Transverse colon (tissue), 4 donors: ENCODE measurements around the gene INCA1. TPM values are rescaled to one million over a fixed set of nuclear protein-coding genes. Genes with fewer than 3 reads are reported as not detected.
A peak's percentile ranks its signal among the peaks of the same experiment; 100 is the strongest.

Experiments
- DNase-seq: peaks from one replicate; pipeline ENCODE4 v3.0.0-alpha.2; 2019
- H3K27ac ChIP-seq, 4 donors: fragments of 200-600 bp; sonication (generic); 2 replicates each; pipeline ENCODE4 v1.5.1; 2016 to 2018; ENCODE audit warnings: inconsistent platforms in 4 of 4
- H3K27me3 ChIP-seq: fragments of 200-600 bp; sonication (generic); 2 replicates; pipeline ENCODE4 v1.5.1; 2017; ENCODE audit warnings: inconsistent platforms
- H3K36me3 ChIP-seq, 4 donors: fragments of 200-600 bp; sonication (generic); 2 replicates each; pipeline ENCODE4 v1.5.1; 2017 to 2019; ENCODE audit warnings: inconsistent platforms in 4 of 4
- H3K4me1 ChIP-seq, 4 donors: fragments of 200-600 bp; sonication (generic); 2 replicates each; pipeline ENCODE4 v1.5.1; 2017 to 2020; ENCODE audit warnings: inconsistent platforms in 4 of 4
- H3K4me3 ChIP-seq, 4 donors: fragments of 200-600 bp; sonication (generic); 1 replicate in 1 of 4; 2 replicates in 3 of 4; pipeline versions ENCODE4 v1.5.1 to v1.6.1; 2017 to 2019; ENCODE audit warnings: inconsistent platforms in 4 of 4
- H3K9me3 ChIP-seq, 2 donors: fragments of 200-600 bp; sonication (generic); 2 replicates each; pipeline ENCODE4 v1.5.1; 2017 to 2019; ENCODE audit warnings: inconsistent platforms in 2 of 2
- EP300 ChIP-seq: sonication (generic); formaldehyde crosslinking; IDR thresholded peaks from one replicate; pipeline ENCODE4 v1.6.1; 2017; ENCODE audit warnings: antibody characterized with exemption, low read depth
- POLR2A ChIP-seq: fragments of 450-650 bp; IDR thresholded peaks from one replicate; pipeline ENCODE4 v1.6.1; 2016; ENCODE audit warnings: antibody characterized with exemption, mild to moderate bottlenecking, moderate library complexity
- POLR2AphosphoS5 ChIP-seq, 3 donors: sonication (generic); formaldehyde crosslinking; IDR thresholded peaks; one replicate each; pipeline ENCODE4 v1.6.1; 2016; ENCODE audit warnings: antibody characterized with exemption in 3 of 3
- WGBS, 2 donors: methylation state at CpG; one replicate each; pipeline ENCODE4 v1.1.5; 2018; ENCODE audit warnings: low coverage in 1 of 2; 5-methylcytosine and 5-hydroxymethylcytosine counted together
- in situ Hi-C, 4 donors: fragments of 200-750 bp; cut with MboI; loops; one replicate each; pipeline versions ENCODE4 v1.15.0 to v1.15.1; 2017; ENCODE audit warnings: low sequenced_read_pairs in 3 of 4, low pct_ligation_motif_present in 1 of 4, low pct_unique_long_range_greater_than_20kb in 1 of 4
- intact Hi-C: fragments of 100-400 bp; cut with DNase I; formaldehyde crosslinking; loops from one replicate; pipeline ENCODE4 v1.15.1; 2023; ENCODE audit warnings: low total_unique reads
- total RNA-seq, 4 donors: library from RNA; depleted of rRNA; stranded (reverse); fragments of >200 nt; gene quantifications; one replicate each; pipeline ENCODE4 v1.1.0, GENCODE V29; 2016
- TF ChIP-seq, protein P1 (sequence below), 5 experiments: fragments of 200-600 bp in 3 of 5; fragments of 450-650 bp in 2 of 5; sonication (generic) in 3 of 5; IDR thresholded peaks; 1 replicate in 2 of 5; 2 replicates in 3 of 5; pipeline ENCODE4 v1.5.1; 2016 to 2017; ENCODE audit warnings: antibody characterized with exemption in 5 of 5, inconsistent platforms in 3 of 5, mild to moderate bottlenecking in 2 of 5, moderate library complexity in 1 of 5

Gene INCA1
- total RNA-seq, 4 donors from 2014 or later: 1.8 to 2.2 TPM; not detected in 2

DNA sequence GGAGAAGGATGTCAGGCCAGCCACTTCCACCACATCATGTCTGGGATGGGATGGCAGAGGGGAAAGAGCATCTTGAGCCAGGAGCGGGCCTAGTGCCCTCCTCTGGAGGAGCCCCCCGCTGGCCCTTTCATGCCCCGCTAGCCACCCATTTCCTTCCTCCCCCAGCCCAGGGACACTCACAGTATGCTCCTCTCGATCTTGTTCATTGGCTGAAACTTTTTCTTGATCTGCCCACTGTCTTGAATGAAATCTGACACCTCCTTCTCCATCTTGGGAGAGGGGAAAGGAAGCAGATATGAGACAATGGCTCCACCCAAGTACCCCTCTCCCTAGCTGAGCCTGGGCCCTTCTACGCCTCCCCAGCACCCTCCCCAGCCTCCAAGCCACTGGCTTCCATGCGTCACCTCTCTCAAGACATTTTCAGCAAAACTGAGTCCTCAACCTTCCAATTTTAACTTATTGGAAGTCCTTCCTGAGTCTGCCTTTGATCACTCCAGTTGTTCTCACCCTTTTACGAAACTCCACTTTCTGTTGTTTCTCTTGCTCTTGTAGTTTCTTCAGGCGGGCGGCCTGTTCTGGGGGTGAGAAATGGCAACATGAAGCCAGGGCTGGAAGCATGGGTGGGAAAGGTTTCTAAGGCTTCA is 36.9 kb downstream of the INCA1 start:
- no peaks in the 10 kb centered on the region for H3K9me3 ChIP-seq
- WGBS, 2 donors: 92 to 96% methylated on average over 4 to 9 of the region's 9 CpGs
- peaks cover 0 to 7% (median 3%) of the 10 kb centered on the region in 4 donors for H3K36me3 ChIP-seq
- in situ Hi-C loops (no loop called here), intact Hi-C loops (no loop called here)
- no peak for DNase-seq
- peaks cover 0 to 10% (median 3%) of the 10 kb centered on the region in 4 donors for H3K4me1 ChIP-seq
- TF ChIP-seq, protein P1, sequence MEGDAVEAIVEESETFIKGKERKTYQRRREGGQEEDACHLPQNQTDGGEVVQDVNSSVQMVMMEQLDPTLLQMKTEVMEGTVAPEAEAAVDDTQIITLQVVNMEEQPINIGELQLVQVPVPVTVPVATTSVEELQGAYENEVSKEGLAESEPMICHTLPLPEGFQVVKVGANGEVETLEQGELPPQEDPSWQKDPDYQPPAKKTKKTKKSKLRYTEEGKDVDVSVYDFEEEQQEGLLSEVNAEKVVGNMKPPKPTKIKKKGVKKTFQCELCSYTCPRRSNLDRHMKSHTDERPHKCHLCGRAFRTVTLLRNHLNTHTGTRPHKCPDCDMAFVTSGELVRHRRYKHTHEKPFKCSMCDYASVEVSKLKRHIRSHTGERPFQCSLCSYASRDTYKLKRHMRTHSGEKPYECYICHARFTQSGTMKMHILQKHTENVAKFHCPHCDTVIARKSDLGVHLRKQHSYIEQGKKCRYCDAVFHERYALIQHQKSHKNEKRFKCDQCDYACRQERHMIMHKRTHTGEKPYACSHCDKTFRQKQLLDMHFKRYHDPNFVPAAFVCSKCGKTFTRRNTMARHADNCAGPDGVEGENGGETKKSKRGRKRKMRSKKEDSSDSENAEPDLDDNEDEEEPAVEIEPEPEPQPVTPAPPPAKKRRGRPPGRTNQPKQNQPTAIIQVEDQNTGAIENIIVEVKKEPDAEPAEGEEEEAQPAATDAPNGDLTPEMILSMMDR (IDR thresholded peaks at IDR 0.05): no peak
- TF ChIP-seq POLR2AphosphoS5 (IDR thresholded peaks at IDR 0.05): no peak
- TF ChIP-seq POLR2A: no peak
- no peak for TF ChIP-seq EP300
- H3K27me3 ChIP-seq: no peaks in the 10 kb centered on the region
- H3K27ac ChIP-seq: no peak overlapping the region
- H3K4me3 ChIP-seq: no peak overlapping the region

DNA sequence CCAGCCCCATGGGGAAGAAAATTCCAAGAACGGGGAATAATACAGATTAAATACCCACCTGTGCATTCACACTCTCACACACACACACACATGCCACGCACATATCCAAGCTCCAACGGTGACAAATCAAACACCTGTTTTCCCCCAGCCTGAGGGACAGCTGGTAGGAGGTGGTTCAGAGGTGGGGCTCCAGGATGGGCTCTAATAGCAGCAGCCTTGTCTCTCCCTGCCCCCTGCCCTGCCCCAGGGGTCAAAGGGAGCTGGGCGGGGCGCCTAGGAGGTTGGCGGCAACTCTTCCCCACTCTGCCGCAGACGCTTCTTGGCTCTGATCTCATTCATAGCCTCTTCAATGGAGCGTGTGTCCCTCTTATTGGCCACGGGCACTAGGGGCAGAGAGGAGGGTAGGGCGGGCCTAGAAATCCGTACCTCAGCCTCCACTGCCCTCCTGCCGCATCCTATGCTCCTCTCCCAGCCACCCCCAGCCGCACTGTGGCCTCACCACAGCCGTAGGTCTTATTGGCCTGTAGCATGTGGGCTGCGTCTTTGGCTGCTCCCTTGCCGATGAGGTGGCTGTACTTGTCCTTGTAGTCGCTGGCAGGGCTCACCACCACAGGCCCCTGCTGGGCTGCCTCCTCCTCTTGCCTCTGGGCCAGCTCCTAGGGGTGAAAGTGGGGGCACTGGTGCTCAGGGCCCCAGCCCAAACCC is 37.9 kb downstream of the INCA1 start:
- no peaks in the 10 kb centered on the region for H3K27me3 ChIP-seq
- no peak overlapping the region for H3K4me3 ChIP-seq
- DNase-seq: no peak
- peaks cover 0 to 7% (median 3%) of the 10 kb centered on the region in 4 donors for H3K36me3 ChIP-seq
- WGBS, 2 donors: 74% methylated on average over 18 of the region's 18 CpGs; no CpG with 5 or more reads in 1 of the 2 donors
- no peaks in the 10 kb centered on the region for H3K9me3 ChIP-seq
- in situ Hi-C loops (no loop called here), intact Hi-C loops (no loop called here)
- peak overlapping the region in 1 of 4 donors; percentile 42 for H3K27ac ChIP-seq
- H3K4me1 ChIP-seq: peaks cover 0 to 9% (median 3%) of the 10 kb centered on the region in 4 donors
- TF ChIP-seq POLR2AphosphoS5 (IDR thresholded peaks at IDR 0.05) (no peak), POLR2A (no peak), EP300 (no peak)
- TF ChIP-seq, protein P1 (IDR thresholded peaks at IDR 0.05): no peak

GRCh38 chr17:4958102-4958501 is 39.2 kb downstream of the INCA1 start:
- Histone ChIP-seq H3K36me3 (peaks cover 0 to 7% (median 3%) of the 10 kb centered on the region in 4 donors), H3K27me3 (no peaks in the 10 kb centered on the region), H3K27ac (no peak overlapping the region), H3K9me3 (no peaks in the 10 kb centered on the region), H3K4me3 (no peak overlapping the region), H3K4me1 (peaks cover 0 to 10% (median 5%) of the 10 kb centered on the region in 4 donors)
- WGBS, 2 donors: 42 to 71% methylated on average over 3 of the region's 3 CpGs
- in situ Hi-C loops (no loop called here), intact Hi-C loops (no loop called here)
- DNase-seq: no peak
- TF ChIP-seq, protein P1 (IDR thresholded peaks at IDR 0.05): no peak
- TF ChIP-seq POLR2AphosphoS5 (IDR thresholded peaks at IDR 0.05) (no peak), EP300 (no peak), POLR2A (no peak)

DNA sequence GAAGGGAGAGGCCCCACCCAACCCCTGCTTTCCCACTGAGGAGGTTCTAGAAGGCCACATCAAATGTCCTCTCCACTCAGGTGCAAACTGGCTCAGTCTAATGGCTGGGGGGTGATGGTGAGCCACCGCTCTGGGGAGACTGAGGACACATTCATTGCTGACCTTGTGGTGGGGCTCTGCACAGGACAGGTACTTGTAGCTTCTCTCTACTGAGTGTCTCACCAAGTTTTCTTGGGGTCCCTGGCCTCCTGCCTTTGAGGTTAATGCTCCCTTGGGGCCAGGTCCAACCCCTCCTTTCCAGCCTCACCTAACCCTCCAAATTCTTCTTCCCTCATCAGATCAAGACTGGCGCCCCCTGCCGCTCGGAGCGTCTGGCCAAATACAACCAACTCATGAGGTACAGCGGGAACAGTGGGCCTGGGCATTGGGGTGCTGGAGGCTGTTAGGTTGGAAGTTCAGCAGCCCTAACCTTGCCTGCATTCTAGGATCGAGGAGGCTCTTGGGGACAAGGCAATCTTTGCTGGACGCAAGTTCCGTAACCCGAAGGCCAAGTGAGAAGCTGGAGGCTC is 40.7 kb downstream of the INCA1 start:
- no peak for DNase-seq
- intact Hi-C loops: no loop called here
- TF ChIP-seq, protein P1 (IDR thresholded peaks at IDR 0.05): no peak
- TF ChIP-seq EP300 (no peak), POLR2AphosphoS5 (IDR thresholded peaks at IDR 0.05) (no peak), POLR2A (no peak)
- in situ Hi-C loops: no loop called here
- Histone ChIP-seq H3K36me3 (peaks cover 0 to 7% (median 3%) of the 10 kb centered on the region in 4 donors), H3K9me3 (no peaks in the 10 kb centered on the region), H3K27me3 (no peaks in the 10 kb centered on the region), H3K4me1 (peaks cover 0 to 10% (median 5%) of the 10 kb centered on the region in 4 donors), H3K4me3 (no peak overlapping the region), H3K27ac (no peak overlapping the region)
- WGBS, 2 donors: 66 to 81% methylated on average over 6 to 10 of the region's 10 CpGs
